GM23338 (cell line): ENCODE data around the gene IFI35. TPM values are rescaled to one million over a fixed set of nuclear protein-coding genes. Genes with fewer than 3 reads are reported as not detected.

Experiments used
- ATAC-seq: fragments of 200-7000 bp; cut with Tn5 transposase; 3 replicates; pipeline ENCODE4 v1.9.1; 2020
- DNase-seq: peaks from one replicate; pipeline ENCODE4 v3.0.0-alpha.2; 2015; ENCODE audit warnings: low spot score
- H2AFZ ChIP-seq: fragments of 200-600 bp; sonication (generic); 2 replicates; pipeline ENCODE4 v1.8.0; 2016; ENCODE audit warnings: antibody characterized with exemption, mild to moderate bottlenecking, moderate library complexity
- H3F3A ChIP-seq: fragments of 200-600 bp; sonication (generic); replicated peaks from 2 replicates; pipeline ENCODE4 v1.8.0; 2017; ENCODE audit warnings: antibody characterized with exemption, mixed run types, low read depth
- H3K27ac ChIP-seq: fragments of 200-600 bp; sonication (generic); 2 replicates; pipeline ENCODE4 v1.6.1; 2016; ENCODE audit warnings: low read depth
- H3K27me3 ChIP-seq: fragments of 200-600 bp; sonication (generic); 2 replicates; pipeline ENCODE4 v1.8.0; 2016; ENCODE audit warnings: mild to moderate bottlenecking, mixed run types, moderate library complexity; ENCODE audit not compliant: insufficient read depth
- H3K36me3 ChIP-seq: fragments of 200-600 bp; sonication (generic); 2 replicates; pipeline ENCODE4 v1.8.0; 2016; ENCODE audit warnings: mild to moderate bottlenecking; ENCODE audit not compliant: insufficient read depth
- H3K4me1 ChIP-seq: fragments of 200-600 bp; sonication (generic); 2 replicates; pipeline ENCODE4 v1.8.0; 2016; ENCODE audit warnings: mild to moderate bottlenecking, moderate library complexity; ENCODE audit not compliant: insufficient read depth
- H3K4me2 ChIP-seq: fragments of 200-600 bp; sonication (generic); 2 replicates; pipeline ENCODE4 v1.7.1; 2017; ENCODE audit warnings: mixed run types
- H3K4me3 ChIP-seq: fragments of 200-600 bp; sonication (generic); 2 replicates; pipeline ENCODE4 v1.6.1; 2016; ENCODE audit warnings: mixed run types
- H3K79me2 ChIP-seq: fragments of 200-600 bp; sonication (generic); replicated peaks from 2 replicates; pipeline ENCODE4 v1.8.0; 2017; ENCODE audit warnings: mild to moderate bottlenecking; ENCODE audit not compliant: insufficient read depth
- H3K9me2 ChIP-seq: fragments of 200-600 bp; sonication (generic); 2 replicates; pipeline ENCODE4 v1.8.0; 2017; ENCODE audit not compliant: insufficient read depth
- H4K20me1 ChIP-seq: fragments of 200-600 bp; sonication (generic); replicated peaks from 2 replicates; pipeline ENCODE4 v1.8.0; 2017; ENCODE audit warnings: mild to moderate bottlenecking; ENCODE audit not compliant: insufficient read depth
- H3K27ac Mint-ChIP-seq: 2 replicates; pipeline ENCODE4 v1.8.0; 2020; ENCODE audit warnings: inconsistent platforms, mild to moderate bottlenecking, moderate library complexity, mixed read lengths
- H3K27me3 Mint-ChIP-seq: 3 replicates; pipeline ENCODE4 v1.8.0; 2022; ENCODE audit warnings: low read depth, mild to moderate bottlenecking, moderate library complexity, mixed read lengths, inconsistent platforms; ENCODE audit not compliant: insufficient read depth, poor library complexity
- H3K36me3 Mint-ChIP-seq: 3 replicates; pipeline ENCODE4 v1.8.0; 2021; ENCODE audit warnings: low read depth, mild to moderate bottlenecking, inconsistent platforms, moderate library complexity, mixed read lengths
- H3K4me1 Mint-ChIP-seq: 3 replicates; pipeline ENCODE4 v1.8.0; 2020; ENCODE audit warnings: mild to moderate bottlenecking, inconsistent platforms, mixed read lengths
- H3K4me3 Mint-ChIP-seq: 3 replicates; pipeline ENCODE4 v1.8.0; 2021; ENCODE audit warnings: moderate library complexity, mild to moderate bottlenecking, inconsistent platforms, mixed read lengths
- H3K9me3 Mint-ChIP-seq: 3 replicates; pipeline ENCODE4 v1.8.0; 2020; ENCODE audit warnings: moderate library complexity, mild to moderate bottlenecking, inconsistent platforms, mixed read lengths
- CREB1 ChIP-seq: fragments of 250-450 bp; sonication (Bioruptor Pico); IDR thresholded peaks from 2 replicates; pipeline ENCODE4 v1.5.0; 2020; ENCODE audit warnings: low read depth, mild to moderate bottlenecking, moderate library complexity
- CTCF ChIP-seq, 2 experiments: fragments of 200-600 bp in 1 of 2; sonication (generic) in 1 of 2; conservative IDR thresholded peaks; 2 replicates each; pipeline versions ENCODE4 v1.5.1 to v1.6.1; 2016 to 2017; ENCODE audit warnings: antibody characterized with exemption in 2 of 2, low read depth in 2 of 2, mild to moderate bottlenecking in 2 of 2, moderate library complexity in 1 of 2
- EZH2 ChIP-seq: fragments of 200-600 bp; sonication (generic); IDR thresholded peaks from one replicate; pipeline ENCODE4 v1.8.0; 2017; ENCODE audit warnings: antibody characterized with exemption, mild to moderate bottlenecking, low read depth; ENCODE audit not compliant: unreplicated experiment
- EZH2phosphoT487 ChIP-seq: fragments of 200-600 bp; sonication (generic); IDR thresholded peaks from one replicate; pipeline ENCODE4 v1.8.1; 2018; ENCODE audit warnings: antibody characterized with exemption; ENCODE audit not compliant: unreplicated experiment
- JUNB ChIP-seq: IDR thresholded peaks from one replicate; pipeline ENCODE4 v1.6.1; 2016; ENCODE audit warnings: antibody characterized with exemption; ENCODE audit not compliant: unreplicated experiment
- NANOG ChIP-seq: IDR thresholded peaks from 2 replicates; pipeline ENCODE4 v1.6.1; 2016; ENCODE audit warnings: antibody characterized with exemption, borderline replicate concordance
- POLR2AphosphoS5 ChIP-seq: IDR thresholded peaks from 2 replicates; pipeline ENCODE4 v1.6.1; 2016; ENCODE audit warnings: antibody characterized with exemption, low read depth
- REST ChIP-seq: IDR thresholded peaks from one replicate; pipeline ENCODE4 v1.6.1; 2018; ENCODE audit warnings: antibody characterized with exemption; ENCODE audit not compliant: unreplicated experiment
- STAT1 ChIP-seq: IDR thresholded peaks from one replicate; pipeline ENCODE4 v1.6.1; 2016; ENCODE audit warnings: antibody characterized with exemption; ENCODE audit not compliant: unreplicated experiment
- ZNF114 ChIP-seq: fragments of 250-450 bp; sonication (Bioruptor Pico); IDR thresholded peaks from 2 replicates; pipeline ENCODE4 v1.5.0; 2020; ENCODE audit warnings: mild to moderate bottlenecking, moderate library complexity
- ZNF331 ChIP-seq: fragments of 250-450 bp; sonication (Bioruptor Pico); IDR thresholded peaks from 2 replicates; pipeline ENCODE4 v1.5.0; 2020; ENCODE audit warnings: low read depth, mild to moderate bottlenecking, moderate library complexity
- polyA plus RNA-seq: library from polyadenylated mRNA; unstranded; fragments of >200 nt; fragmentation: Nextera tagmentation; extraction: Ambion mirVana; gene quantifications from 2 replicates; pipeline ENCODE4 v1.2.1, GENCODE V29; 2016
- total RNA-seq: library from RNA; depleted of rRNA; stranded (reverse); fragments of >200 nt; shearing (Covaris generic); gene quantifications from 2 replicates; pipeline ENCODE4 v1.2.3, GENCODE V29; 2014
- TF ChIP-seq, protein P1 (sequence below): IDR thresholded peaks from 2 replicates; pipeline ENCODE4 v1.6.1; 2016; ENCODE audit warnings: antibody characterized with exemption
- TF ChIP-seq, protein P2 (sequence below): fragments of 250-450 bp; sonication (Bioruptor Pico); IDR thresholded peaks from 2 replicates; pipeline ENCODE4 v1.5.0; 2020; ENCODE audit warnings: mild to moderate bottlenecking, moderate library complexity

Gene IFI35
- total and polyA plus RNA-seq, 2 experiments from 2014 or later = 1.8 to 2.3 TPM

DNA sequence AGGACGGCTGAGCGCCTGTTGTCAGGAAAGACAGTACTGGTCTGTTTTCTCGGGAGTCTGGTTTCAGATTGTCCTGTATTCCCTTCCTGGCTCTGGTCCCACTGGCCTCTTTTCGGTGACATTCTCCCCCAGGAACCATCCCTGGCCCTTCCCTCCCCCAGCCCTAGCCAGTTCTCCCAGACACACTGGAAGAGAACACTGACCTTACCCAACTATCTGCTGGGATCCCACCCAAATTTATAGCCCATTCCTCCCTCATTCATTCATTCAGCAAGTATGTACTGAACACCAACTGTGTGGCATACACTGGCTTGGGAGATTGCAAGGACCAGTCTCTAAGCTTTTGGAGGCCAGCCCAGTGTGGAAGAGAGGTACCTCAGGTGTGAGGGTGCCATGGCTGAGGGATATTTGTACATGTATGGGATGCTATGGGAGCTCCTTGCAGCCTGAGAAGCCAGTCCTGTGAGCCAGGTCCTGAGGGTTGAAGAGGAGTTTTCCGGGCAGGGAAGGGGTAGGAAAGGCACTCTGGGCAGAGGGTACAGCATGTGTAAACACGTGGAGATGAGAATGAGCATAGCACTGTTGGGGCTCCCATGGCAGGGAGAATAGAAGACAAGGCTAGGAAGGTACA lies 23.7 kb downstream of the IFI35 start:
- H3K4me1 Mint-ChIP-seq = peaks cover 57% of the 10 kb centered on the region

More for the DNA sequence above, 23.7 kb downstream of the IFI35 start:
- Mint-ChIP-seq H3K27ac (peak overlapping the region; percentile 4), H3K4me3 (no peak overlapping the region), H3K27me3 (peaks cover 30% of the 10 kb centered on the region), H3K36me3 (peaks cover 21% of the 10 kb centered on the region), H3K9me3 (no peaks in the 10 kb centered on the region)
- TF ChIP-seq ZNF114 (no peak), REST (no peak), STAT1 (no peak), POLR2AphosphoS5 (no peak), NANOG (no peak), EZH2 (no peak), ZNF331 (no peak), CTCF (conservative IDR thresholded peaks at IDR 0.05; ENCODE audit: low read depth in 2 of 2) (no peak), JUNB (no peak), EZH2phosphoT487 (no peak), CREB1 (CRISPR knock-in tag) (no peak)
- TF ChIP-seq, protein P1, sequence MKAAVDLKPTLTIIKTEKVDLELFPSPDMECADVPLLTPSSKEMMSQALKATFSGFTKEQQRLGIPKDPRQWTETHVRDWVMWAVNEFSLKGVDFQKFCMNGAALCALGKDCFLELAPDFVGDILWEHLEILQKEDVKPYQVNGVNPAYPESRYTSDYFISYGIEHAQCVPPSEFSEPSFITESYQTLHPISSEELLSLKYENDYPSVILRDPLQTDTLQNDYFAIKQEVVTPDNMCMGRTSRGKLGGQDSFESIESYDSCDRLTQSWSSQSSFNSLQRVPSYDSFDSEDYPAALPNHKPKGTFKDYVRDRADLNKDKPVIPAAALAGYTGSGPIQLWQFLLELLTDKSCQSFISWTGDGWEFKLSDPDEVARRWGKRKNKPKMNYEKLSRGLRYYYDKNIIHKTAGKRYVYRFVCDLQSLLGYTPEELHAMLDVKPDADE = no peak
- TF ChIP-seq, protein P2, sequence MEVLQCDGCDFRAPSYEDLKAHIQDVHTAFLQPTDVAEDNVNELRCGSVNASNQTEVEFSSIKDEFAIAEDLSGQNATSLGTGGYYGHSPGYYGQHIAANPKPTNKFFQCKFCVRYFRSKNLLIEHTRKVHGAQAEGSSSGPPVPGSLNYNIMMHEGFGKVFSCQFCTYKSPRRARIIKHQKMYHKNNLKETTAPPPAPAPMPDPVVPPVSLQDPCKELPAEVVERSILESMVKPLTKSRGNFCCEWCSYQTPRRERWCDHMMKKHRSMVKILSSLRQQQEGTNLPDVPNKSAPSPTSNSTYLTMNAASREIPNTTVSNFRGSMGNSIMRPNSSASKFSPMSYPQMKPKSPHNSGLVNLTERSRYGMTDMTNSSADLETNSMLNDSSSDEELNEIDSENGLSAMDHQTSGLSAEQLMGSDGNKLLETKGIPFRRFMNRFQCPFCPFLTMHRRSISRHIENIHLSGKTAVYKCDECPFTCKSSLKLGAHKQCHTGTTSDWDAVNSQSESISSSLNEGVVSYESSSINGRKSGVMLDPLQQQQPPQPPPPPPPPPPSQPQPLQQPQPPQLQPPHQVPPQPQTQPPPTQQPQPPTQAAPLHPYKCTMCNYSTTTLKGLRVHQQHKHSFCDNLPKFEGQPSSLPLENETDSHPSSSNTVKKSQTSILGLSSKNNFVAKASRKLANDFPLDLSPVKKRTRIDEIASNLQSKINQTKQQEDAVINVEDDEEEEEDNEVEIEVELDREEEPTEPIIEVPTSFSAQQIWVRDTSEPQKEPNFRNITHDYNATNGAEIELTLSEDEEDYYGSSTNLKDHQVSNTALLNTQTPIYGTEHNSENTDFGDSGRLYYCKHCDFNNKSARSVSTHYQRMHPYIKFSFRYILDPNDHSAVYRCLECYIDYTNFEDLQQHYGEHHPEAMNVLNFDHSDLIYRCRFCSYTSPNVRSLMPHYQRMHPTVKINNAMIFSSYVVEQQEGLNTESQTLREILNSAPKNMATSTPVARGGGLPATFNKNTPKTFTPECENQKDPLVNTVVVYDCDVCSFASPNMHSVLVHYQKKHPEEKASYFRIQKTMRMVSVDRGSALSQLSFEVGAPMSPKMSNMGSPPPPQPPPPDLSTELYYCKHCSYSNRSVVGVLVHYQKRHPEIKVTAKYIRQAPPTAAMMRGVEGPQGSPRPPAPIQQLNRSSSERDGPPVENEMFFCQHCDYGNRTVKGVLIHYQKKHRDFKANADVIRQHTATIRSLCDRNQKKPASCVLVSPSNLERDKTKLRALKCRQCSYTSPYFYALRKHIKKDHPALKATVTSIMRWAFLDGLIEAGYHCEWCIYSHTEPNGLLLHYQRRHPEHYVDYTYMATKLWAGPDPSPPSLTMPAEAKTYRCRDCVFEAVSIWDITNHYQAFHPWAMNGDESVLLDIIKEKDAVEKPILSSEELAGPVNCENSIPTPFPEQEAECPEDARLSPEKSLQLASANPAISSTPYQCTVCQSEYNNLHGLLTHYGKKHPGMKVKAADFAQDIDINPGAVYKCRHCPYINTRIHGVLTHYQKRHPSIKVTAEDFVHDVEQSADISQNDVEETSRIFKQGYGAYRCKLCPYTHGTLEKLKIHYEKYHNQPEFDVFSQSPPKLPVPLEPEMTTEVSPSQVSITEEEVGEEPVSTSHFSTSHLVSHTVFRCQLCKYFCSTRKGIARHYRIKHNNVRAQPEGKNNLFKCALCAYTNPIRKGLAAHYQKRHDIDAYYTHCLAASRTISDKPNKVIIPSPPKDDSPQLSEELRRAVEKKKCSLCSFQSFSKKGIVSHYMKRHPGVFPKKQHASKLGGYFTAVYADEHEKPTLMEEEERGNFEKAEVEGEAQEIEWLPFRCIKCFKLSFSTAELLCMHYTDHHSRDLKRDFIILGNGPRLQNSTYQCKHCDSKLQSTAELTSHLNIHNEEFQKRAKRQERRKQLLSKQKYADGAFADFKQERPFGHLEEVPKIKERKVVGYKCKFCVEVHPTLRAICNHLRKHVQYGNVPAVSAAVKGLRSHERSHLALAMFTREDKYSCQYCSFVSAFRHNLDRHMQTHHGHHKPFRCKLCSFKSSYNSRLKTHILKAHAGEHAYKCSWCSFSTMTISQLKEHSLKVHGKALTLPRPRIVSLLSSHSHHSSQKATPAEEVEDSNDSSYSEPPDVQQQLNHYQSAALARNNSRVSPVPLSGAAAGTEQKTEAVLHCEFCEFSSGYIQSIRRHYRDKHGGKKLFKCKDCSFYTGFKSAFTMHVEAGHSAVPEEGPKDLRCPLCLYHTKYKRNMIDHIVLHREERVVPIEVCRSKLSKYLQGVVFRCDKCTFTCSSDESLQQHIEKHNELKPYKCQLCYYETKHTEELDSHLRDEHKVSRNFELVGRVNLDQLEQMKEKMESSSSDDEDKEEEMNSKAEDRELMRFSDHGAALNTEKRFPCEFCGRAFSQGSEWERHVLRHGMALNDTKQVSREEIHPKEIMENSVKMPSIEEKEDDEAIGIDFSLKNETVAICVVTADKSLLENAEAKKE = no peak
- Histone ChIP-seq H3K36me3 (no peaks in the 10 kb centered on the region), H3K9me2 (no peaks in the 10 kb centered on the region), H3K4me2 (no peak overlapping the region), H3K4me1 (peaks cover 60% of the 10 kb centered on the region), H4K20me1 (no peaks in the 10 kb centered on the region), H3K27me3 (no peaks in the 10 kb centered on the region), H3F3A (peaks cover 15% of the 10 kb centered on the region), H3K4me3 (no peak overlapping the region), H3K79me2 (peaks cover 14% of the 10 kb centered on the region; the same call in 1 of the 2 replicates), H2AFZ (no peak overlapping the region), H3K27ac (no peak overlapping the region)
- DNase-seq (no peak), ATAC-seq (no peak)
